ENCODE data around the gene AK8. TPM values are rescaled to one million over a fixed set of nuclear protein-coding genes. Genes with fewer than 3 reads are reported as not detected.

AK8 gene
- total and polyA plus RNA-seq, 2 of the 4 experiments (the other 2 are of a cell fraction) = under 0.01 to 0.09 TPM

- no peak overlapping the region for H3K18ac ChIP-seq (ENCODE audit: low read depth, low read length)
- in situ Hi-C loops (cut with MboI; ENCODE audit: low sequenced_read_pairs) = no loop called here
- no peak overlapping the region for H2AK9ac ChIP-seq (replicated peaks; ENCODE audit: low read depth, low read length, poor library complexity)
- no peak overlapping the region for H3K27ac ChIP-seq (ENCODE audit: insufficient read depth, low read length)
- no peak overlapping the region for H2BK15ac ChIP-seq (ENCODE audit: low read depth, low read length)
- no peak overlapping the region for H4K5ac ChIP-seq (ENCODE audit: low read depth, low read length)
- no TSS peak for BruUV-seq (replicated peaks)
- H4K8ac ChIP-seq (ENCODE audit: low read depth in 2 of 2, low read length in 2 of 2) = no peak overlapping the region
- DNase-seq = no peak
- no peak overlapping the region for H2BK5ac ChIP-seq (ENCODE audit: low read depth, low read length, poor library complexity, severe bottlenecking)
- ATAC-seq (ENCODE audit: low read depth) = no peak
- no peak overlapping the region for H3K9ac ChIP-seq (ENCODE audit: low read depth, low read length)
- no peak overlapping the region for H3K4me2 ChIP-seq (ENCODE audit: low read depth, low read length)
- 100% methylated on average over 1 of the region's 6 CpGs; no CpG with 5 or more reads in 1 of the 2 experiments for WGBS, 2 experiments (ENCODE audit: extremely low coverage in 2 of 2, insufficient read length in 1 of 2)
- no peak overlapping the region for H3K4me3 ChIP-seq (ENCODE audit: insufficient read depth, low read depth, low read length)
- no peaks in the 10 kb centered on the region for H3K9me1 ChIP-seq (ENCODE audit: insufficient read depth, low read length)
- intact Hi-C loops (cut with micrococcal nuclease) = no loop called here
- ChIA-PET POLR2A (ENCODE audit: unreplicated experiment) (no interaction called here), CTCF (interaction anchor here (0.7 kb wide), 1 partner anchor 11 kb away, joined by 3 read pairs; no protein-coding TSS in a partner anchor)
- no peaks in the 10 kb centered on the region for H3K79me1 ChIP-seq (ENCODE audit: low read depth in 1 of 2, low read length in 2 of 2)
- H2AFZ ChIP-seq (replicated peaks; ENCODE audit: low read length, poor library complexity) = no peak overlapping the region
- no peaks in the 10 kb centered on the region for H3K9me3 ChIP-seq (ENCODE audit: control insufficient read depth, insufficient read depth, low read length)
- no peak overlapping the region for H3K23ac ChIP-seq (ENCODE audit: low read depth, low read length)
- TF ChIP-seq BHLHE40 (IDR thresholded peaks at IDR 0.05; ENCODE audit: low read depth, low read length) (no peak), NFE2L2 (IDR thresholded peaks at IDR 0.05; ENCODE audit: low read depth, low read length) (no peak), RFX5 (IDR thresholded peaks at IDR 0.05; ENCODE audit: low read depth, low read length) (no peak), SMC3 (IDR thresholded peaks at IDR 0.05; ENCODE audit: low read depth, low read length) (no peak), RCOR1 (IDR thresholded peaks at IDR 0.05; ENCODE audit: insufficient replicate concordance, low read length) (no peak), POLR2A (IDR thresholded peaks at IDR 0.05; ENCODE audit: low read depth, low read length) (no peak), CEBPB (IDR thresholded peaks at IDR 0.05; ENCODE audit: low read depth, low read length) (no peak), MXI1 (IDR thresholded peaks at IDR 0.05; ENCODE audit: borderline replicate concordance, low read depth, low read length) (no peak), RAD21 (IDR thresholded peaks at IDR 0.05; ENCODE audit: low read length) (no peak), MAZ (IDR thresholded peaks at IDR 0.05; ENCODE audit: borderline replicate concordance, low read depth, low read length) (no peak), ELK1 (IDR thresholded peaks at IDR 0.05; ENCODE audit: borderline replicate concordance, low read depth, low read length) (no peak), MAFK (IDR thresholded peaks at IDR 0.05; ENCODE audit: low read depth, low read length) (no peak), CHD1 (IDR thresholded peaks at IDR 0.05; ENCODE audit: low read depth, low read length) (no peak), USF2 (IDR thresholded peaks at IDR 0.05; ENCODE audit: low read depth, low read length) (no peak), FOS (IDR thresholded peaks at IDR 0.05; ENCODE audit: low read depth, low read length) (no peak)
- TF ChIP-seq, protein P1, sequence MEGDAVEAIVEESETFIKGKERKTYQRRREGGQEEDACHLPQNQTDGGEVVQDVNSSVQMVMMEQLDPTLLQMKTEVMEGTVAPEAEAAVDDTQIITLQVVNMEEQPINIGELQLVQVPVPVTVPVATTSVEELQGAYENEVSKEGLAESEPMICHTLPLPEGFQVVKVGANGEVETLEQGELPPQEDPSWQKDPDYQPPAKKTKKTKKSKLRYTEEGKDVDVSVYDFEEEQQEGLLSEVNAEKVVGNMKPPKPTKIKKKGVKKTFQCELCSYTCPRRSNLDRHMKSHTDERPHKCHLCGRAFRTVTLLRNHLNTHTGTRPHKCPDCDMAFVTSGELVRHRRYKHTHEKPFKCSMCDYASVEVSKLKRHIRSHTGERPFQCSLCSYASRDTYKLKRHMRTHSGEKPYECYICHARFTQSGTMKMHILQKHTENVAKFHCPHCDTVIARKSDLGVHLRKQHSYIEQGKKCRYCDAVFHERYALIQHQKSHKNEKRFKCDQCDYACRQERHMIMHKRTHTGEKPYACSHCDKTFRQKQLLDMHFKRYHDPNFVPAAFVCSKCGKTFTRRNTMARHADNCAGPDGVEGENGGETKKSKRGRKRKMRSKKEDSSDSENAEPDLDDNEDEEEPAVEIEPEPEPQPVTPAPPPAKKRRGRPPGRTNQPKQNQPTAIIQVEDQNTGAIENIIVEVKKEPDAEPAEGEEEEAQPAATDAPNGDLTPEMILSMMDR (conservative IDR thresholded peaks at IDR 0.05; ENCODE audit: low read depth, low read length) = no peak
- H4K91ac ChIP-seq (ENCODE audit: insufficient read depth, low read depth, low read length) = no peak overlapping the region
- H2BK120ac ChIP-seq (ENCODE audit: low read depth, low read length) = no peak overlapping the region
- no peak overlapping the region for H3K14ac ChIP-seq (replicated peaks; ENCODE audit: low read depth, low read length)
- no peak overlapping the region for H3K56ac ChIP-seq (ENCODE audit: extremely low read depth, insufficient read depth, low read length)
- H2AK5ac ChIP-seq (ENCODE audit: low read depth, low read length) = no peak overlapping the region
- no peak overlapping the region for H3K4ac ChIP-seq (ENCODE audit: low read depth, low read length)
- H4K20me1 ChIP-seq (ENCODE audit: insufficient read depth, low read length) = no peaks in the 10 kb centered on the region
- H3K27me3 ChIP-seq (ENCODE audit: control insufficient read depth, insufficient read depth, low read length) = peaks cover 47% of the 10 kb centered on the region
- no peaks in the 10 kb centered on the region for H3K36me3 ChIP-seq (ENCODE audit: control insufficient read depth, insufficient read depth, low read length)
- dilution Hi-C loops (cut with HindIII; ENCODE audit: low sequenced_read_pairs, unreplicated experiment) = no loop called here
- H3K4me1 ChIP-seq (ENCODE audit: control insufficient read depth, insufficient read depth, low read length) = peaks cover 6% of the 10 kb centered on the region; the same call in 1 of the 2 replicates
- no peak overlapping the region for H2BK20ac ChIP-seq (ENCODE audit: low read depth, low read length)
Measured at GRCh38 chr9:132862533-132862932, 15.6 kb downstream of the AK8 start.

Data from IMR-90 (cell line).